Measurements from ENCODE around the gene FAM200C. TPM values are rescaled to one million over a fixed set of nuclear protein-coding genes. Genes with fewer than 3 reads are reported as not detected.

Gene FAM200C
- total RNA-seq, 1 experiment from 2014 or later: 2.0 TPM

- Histone ChIP-seq H3K36me3 (ENCODE audit: insufficient read depth, low read length) (no peaks in the 10 kb centered on the region), H3K27me3 (ENCODE audit: low read length) (no peaks in the 10 kb centered on the region), H3K9me2 (replicated peaks; ENCODE audit: insufficient read depth, low read length) (no peaks in the 10 kb centered on the region), H3K4me3 (ENCODE audit: low read length) (no peak overlapping the region), H4K20me1 (ENCODE audit: insufficient read depth, low read depth, low read length) (no peaks in the 10 kb centered on the region), H3K4me1 (ENCODE audit: low read length) (peaks cover 25% of the 10 kb centered on the region), H3K9me3 (ENCODE audit: low read length) (no peaks in the 10 kb centered on the region), H2AFZ (ENCODE audit: low read length) (no peak overlapping the region), H3K9ac (ENCODE audit: low read length) (no peak overlapping the region), H3K27ac (ENCODE audit: low read length) (no peak overlapping the region), H3K4me2 (ENCODE audit: low read depth, low read length, poor library complexity, severe bottlenecking) (no peak overlapping the region), H3K79me2 (ENCODE audit: low read length) (no peaks in the 10 kb centered on the region)
- no peak for DNase-seq
Measured at GRCh38 chr5:160380041-160380440, 19.8 kb downstream of the FAM200C start.

GRCh38 chr5:160379511-160379910 lies 20.3 kb downstream of the FAM200C start:
- H3K9me2 ChIP-seq (replicated peaks; ENCODE audit: insufficient read depth, low read length): no peaks in the 10 kb centered on the region
- H3K9ac ChIP-seq (ENCODE audit: low read length): no peak overlapping the region
- H3K36me3 ChIP-seq (ENCODE audit: insufficient read depth, low read length): no peaks in the 10 kb centered on the region
- no peak overlapping the region for H3K27ac ChIP-seq (ENCODE audit: low read length)
- no peaks in the 10 kb centered on the region for H4K20me1 ChIP-seq (ENCODE audit: insufficient read depth, low read depth, low read length)
- H3K4me2 ChIP-seq (ENCODE audit: low read depth, low read length, poor library complexity, severe bottlenecking): no peak overlapping the region
- no peaks in the 10 kb centered on the region for H3K79me2 ChIP-seq (ENCODE audit: low read length)
- no peak overlapping the region for H2AFZ ChIP-seq (ENCODE audit: low read length)
- no peak for DNase-seq
- no peaks in the 10 kb centered on the region for H3K9me3 ChIP-seq (ENCODE audit: low read length)
- H3K27me3 ChIP-seq (ENCODE audit: low read length): no peaks in the 10 kb centered on the region
- H3K4me3 ChIP-seq (ENCODE audit: low read length): no peak overlapping the region
- H3K4me1 ChIP-seq (ENCODE audit: low read length): peaks cover 25% of the 10 kb centered on the region

- no peaks in the 10 kb centered on the region for H3K9me3 ChIP-seq (ENCODE audit: low read length)
- H2AFZ ChIP-seq (ENCODE audit: low read length): no peak overlapping the region
- no peak overlapping the region for H3K27ac ChIP-seq (ENCODE audit: low read length)
- DNase-seq: no peak
- no peaks in the 10 kb centered on the region for H3K79me2 ChIP-seq (ENCODE audit: low read length)
- no peaks in the 10 kb centered on the region for H3K36me3 ChIP-seq (ENCODE audit: insufficient read depth, low read length)
- H4K20me1 ChIP-seq (ENCODE audit: insufficient read depth, low read depth, low read length): no peaks in the 10 kb centered on the region
- H3K4me2 ChIP-seq (ENCODE audit: low read depth, low read length, poor library complexity, severe bottlenecking): no peak overlapping the region
- no peak overlapping the region for H3K4me3 ChIP-seq (ENCODE audit: low read length)
- H3K27me3 ChIP-seq (ENCODE audit: low read length): no peaks in the 10 kb centered on the region
- no peak overlapping the region for H3K9ac ChIP-seq (ENCODE audit: low read length)
- no peaks in the 10 kb centered on the region for H3K9me2 ChIP-seq (replicated peaks; ENCODE audit: insufficient read depth, low read length)
- H3K4me1 ChIP-seq (ENCODE audit: low read length): peaks cover 22% of the 10 kb centered on the region
Measured at GRCh38 chr5:160378330-160378729, 21.5 kb downstream of the FAM200C start.

- Histone ChIP-seq H3K27ac (ENCODE audit: low read length) (no peak overlapping the region), H3K9me2 (replicated peaks; ENCODE audit: insufficient read depth, low read length) (no peaks in the 10 kb centered on the region), H2AFZ (ENCODE audit: low read length) (no peak overlapping the region), H3K79me2 (ENCODE audit: low read length) (no peaks in the 10 kb centered on the region), H3K4me2 (ENCODE audit: low read depth, low read length, poor library complexity, severe bottlenecking) (no peak overlapping the region), H4K20me1 (ENCODE audit: insufficient read depth, low read depth, low read length) (no peaks in the 10 kb centered on the region), H3K9ac (ENCODE audit: low read length) (no peak overlapping the region), H3K4me3 (ENCODE audit: low read length) (no peak overlapping the region), H3K4me1 (ENCODE audit: low read length) (peaks cover 15% of the 10 kb centered on the region), H3K27me3 (ENCODE audit: low read length) (no peaks in the 10 kb centered on the region), H3K36me3 (ENCODE audit: insufficient read depth, low read length) (no peaks in the 10 kb centered on the region), H3K9me3 (ENCODE audit: low read length) (no peaks in the 10 kb centered on the region)
- no peak for DNase-seq
Measured at GRCh38 chr5:160377651-160378050, 22.2 kb downstream of the FAM200C start.

- Histone ChIP-seq H3K79me2 (ENCODE audit: low read length) (no peaks in the 10 kb centered on the region), H3K4me1 (ENCODE audit: low read length) (peaks cover 4% of the 10 kb centered on the region; the same call in 1 of the 2 replicates), H3K27me3 (ENCODE audit: low read length) (no peaks in the 10 kb centered on the region), H3K36me3 (ENCODE audit: insufficient read depth, low read length) (no peaks in the 10 kb centered on the region), H3K27ac (ENCODE audit: low read length) (no peak overlapping the region), H3K9me2 (replicated peaks; ENCODE audit: insufficient read depth, low read length) (no peaks in the 10 kb centered on the region), H3K4me2 (ENCODE audit: low read depth, low read length, poor library complexity, severe bottlenecking) (no peak overlapping the region), H3K4me3 (ENCODE audit: low read length) (no peak overlapping the region), H4K20me1 (ENCODE audit: insufficient read depth, low read depth, low read length) (no peaks in the 10 kb centered on the region), H3K9ac (ENCODE audit: low read length) (no peak overlapping the region), H2AFZ (ENCODE audit: low read length) (no peak overlapping the region), H3K9me3 (ENCODE audit: low read length) (no peaks in the 10 kb centered on the region)
- no peak for DNase-seq
Measured at GRCh38 chr5:160376416-160376815, 23.4 kb downstream of the FAM200C start.

- no peak overlapping the region for H3K9ac ChIP-seq (ENCODE audit: low read length)
Measured at GRCh38 chr5:160375701-160376100, 24.2 kb downstream of the FAM200C start.

GRCh38 chr5:160375166-160375565 lies 24.7 kb downstream of the FAM200C start:
- Histone ChIP-seq H2AFZ (ENCODE audit: low read length) (no peak overlapping the region), H4K20me1 (ENCODE audit: insufficient read depth, low read depth, low read length) (no peaks in the 10 kb centered on the region)

More at GRCh38 chr5:160375701-160376100, 24.2 kb downstream of the FAM200C start:
- no peaks in the 10 kb centered on the region for H3K9me3 ChIP-seq (ENCODE audit: low read length)
- H3K4me1 ChIP-seq (ENCODE audit: low read length): peaks cover 4% of the 10 kb centered on the region; the same call in 1 of the 2 replicates
- no peaks in the 10 kb centered on the region for H4K20me1 ChIP-seq (ENCODE audit: insufficient read depth, low read depth, low read length)
- no peaks in the 10 kb centered on the region for H3K36me3 ChIP-seq (ENCODE audit: insufficient read depth, low read length)
- no peak overlapping the region for H2AFZ ChIP-seq (ENCODE audit: low read length)
- H3K79me2 ChIP-seq (ENCODE audit: low read length): no peaks in the 10 kb centered on the region
- H3K27me3 ChIP-seq (ENCODE audit: low read length): no peaks in the 10 kb centered on the region
- DNase-seq: no peak
- no peak overlapping the region for H3K4me3 ChIP-seq (ENCODE audit: low read length)
- H3K9me2 ChIP-seq (replicated peaks; ENCODE audit: insufficient read depth, low read length): no peaks in the 10 kb centered on the region
- no peak overlapping the region for H3K4me2 ChIP-seq (ENCODE audit: low read depth, low read length, poor library complexity, severe bottlenecking)
- H3K27ac ChIP-seq (ENCODE audit: low read length): no peak overlapping the region

GRCh38 chr5:160371294-160371693 lies 28.6 kb downstream of the FAM200C start:
- no peak overlapping the region for H3K9ac ChIP-seq (ENCODE audit: low read length)
- no peak overlapping the region for H3K4me2 ChIP-seq (ENCODE audit: low read depth, low read length, poor library complexity, severe bottlenecking)
- no peak overlapping the region for H2AFZ ChIP-seq (ENCODE audit: low read length)
- DNase-seq: no peak
- H3K9me3 ChIP-seq (ENCODE audit: low read length): no peaks in the 10 kb centered on the region
- no peaks in the 10 kb centered on the region for H3K9me2 ChIP-seq (replicated peaks; ENCODE audit: insufficient read depth, low read length)
- no peaks in the 10 kb centered on the region for H3K27me3 ChIP-seq (ENCODE audit: low read length)
- no peak overlapping the region for H3K27ac ChIP-seq (ENCODE audit: low read length)
- H3K4me3 ChIP-seq (ENCODE audit: low read length): no peak overlapping the region
- H3K4me1 ChIP-seq (ENCODE audit: low read length): no peaks in the 10 kb centered on the region
- no peaks in the 10 kb centered on the region for H4K20me1 ChIP-seq (ENCODE audit: insufficient read depth, low read depth, low read length)
- no peaks in the 10 kb centered on the region for H3K36me3 ChIP-seq (ENCODE audit: insufficient read depth, low read length)
- H3K79me2 ChIP-seq (ENCODE audit: low read length): no peaks in the 10 kb centered on the region

More at GRCh38 chr5:160375166-160375565, 24.7 kb downstream of the FAM200C start:
- no peaks in the 10 kb centered on the region for H3K36me3 ChIP-seq (ENCODE audit: insufficient read depth, low read length)
- no peak overlapping the region for H3K4me2 ChIP-seq (ENCODE audit: low read depth, low read length, poor library complexity, severe bottlenecking)
- peaks cover 4% of the 10 kb centered on the region; the same call in 1 of the 2 replicates for H3K4me1 ChIP-seq (ENCODE audit: low read length)
- H3K9me2 ChIP-seq (replicated peaks; ENCODE audit: insufficient read depth, low read length): no peaks in the 10 kb centered on the region
- H3K79me2 ChIP-seq (ENCODE audit: low read length): no peaks in the 10 kb centered on the region
- no peak overlapping the region for H3K27ac ChIP-seq (ENCODE audit: low read length)
- H3K9me3 ChIP-seq (ENCODE audit: low read length): no peaks in the 10 kb centered on the region
- DNase-seq: no peak
- H3K4me3 ChIP-seq (ENCODE audit: low read length): no peak overlapping the region
- H3K27me3 ChIP-seq (ENCODE audit: low read length): no peaks in the 10 kb centered on the region
- H3K9ac ChIP-seq (ENCODE audit: low read length): no peak overlapping the region

GRCh38 chr5:160370713-160371034 lies 29.2 kb downstream of the FAM200C start:
- Histone ChIP-seq H3K36me3 (ENCODE audit: insufficient read depth, low read length) (no peaks in the 10 kb centered on the region), H3K9me3 (ENCODE audit: low read length) (no peaks in the 10 kb centered on the region), H4K20me1 (ENCODE audit: insufficient read depth, low read depth, low read length) (no peaks in the 10 kb centered on the region), H3K4me2 (ENCODE audit: low read depth, low read length, poor library complexity, severe bottlenecking) (no peak overlapping the region), H3K4me1 (ENCODE audit: low read length) (no peaks in the 10 kb centered on the region), H3K9me2 (replicated peaks; ENCODE audit: insufficient read depth, low read length) (no peaks in the 10 kb centered on the region), H3K27ac (ENCODE audit: low read length) (no peak overlapping the region), H3K79me2 (ENCODE audit: low read length) (no peaks in the 10 kb centered on the region), H2AFZ (ENCODE audit: low read length) (no peak overlapping the region), H3K4me3 (ENCODE audit: low read length) (no peak overlapping the region), H3K9ac (ENCODE audit: low read length) (no peak overlapping the region), H3K27me3 (ENCODE audit: low read length) (no peaks in the 10 kb centered on the region)
- DNase-seq: no peak

All from Karpas-422 (cell line).